HG03565 (cell line): ENCODE data around the gene WRAP73.
"Not testable (repeated sequence)": the region's sequence is repeated elsewhere in the genome, so short reads cannot be mapped to it uniquely, and the experiment has no call there.

ENCODE experiments used
- ATAC-seq: cut with Tn5 transposase; IDR thresholded peaks from one replicate; pipeline ENCODE4 v1.9.1; 2021; ENCODE audit warnings: mild to moderate bottlenecking, moderate library complexity; ENCODE audit not compliant: unreplicated experiment

WRAP73 gene

DNA sequence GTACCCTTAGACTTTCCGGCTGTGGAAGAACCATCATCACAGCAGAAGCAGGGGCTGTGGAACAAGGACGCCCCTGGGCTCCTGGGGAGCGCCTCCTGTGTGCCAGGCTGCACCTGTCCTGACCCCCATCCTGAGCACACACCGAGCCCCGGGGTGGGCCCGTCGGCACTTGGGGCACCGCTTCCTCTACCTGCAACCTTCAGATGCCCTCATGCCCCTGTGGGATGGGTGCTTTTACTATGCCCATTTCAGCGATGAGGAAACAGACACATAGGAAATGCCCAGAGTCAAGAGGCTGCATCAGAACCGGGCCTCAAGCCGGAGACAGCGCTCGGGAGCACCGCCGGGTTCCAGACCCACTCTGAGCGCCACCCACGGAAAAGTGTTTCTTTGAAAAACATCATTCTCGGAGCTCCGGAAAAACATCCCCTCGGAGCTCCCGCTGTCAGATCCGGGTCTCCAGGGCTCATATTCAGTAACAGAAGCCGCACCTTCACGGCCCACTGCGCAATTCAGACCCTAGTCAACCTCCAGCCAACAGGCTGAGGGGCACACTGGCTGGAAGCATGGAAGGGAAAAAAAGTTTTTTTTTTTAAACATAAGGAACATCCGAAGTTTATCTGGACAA is 17.1 kb downstream of the WRAP73 start:
- no peak for ATAC-seq

DNA sequence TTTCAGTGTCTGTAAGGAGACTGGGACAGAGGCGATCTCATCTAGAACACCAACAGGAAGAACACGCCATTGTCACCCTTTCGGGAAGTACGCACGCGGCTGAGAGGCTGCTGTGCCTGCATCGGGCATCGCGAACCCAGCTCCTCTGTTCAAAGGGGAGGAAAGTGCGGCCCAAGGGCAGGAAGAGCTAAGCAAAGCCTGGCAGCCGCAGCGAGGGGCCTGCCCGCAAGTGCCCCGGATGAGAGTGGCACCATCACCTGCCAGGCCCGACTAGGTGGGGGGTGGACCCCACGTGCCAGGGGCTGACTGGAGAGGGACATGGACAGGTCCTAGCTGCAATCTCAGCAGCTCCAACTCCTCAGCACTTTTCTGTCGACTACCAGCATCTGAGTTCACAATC is 17.6 kb downstream of the WRAP73 start:
- ATAC-seq = no peak

DNA sequence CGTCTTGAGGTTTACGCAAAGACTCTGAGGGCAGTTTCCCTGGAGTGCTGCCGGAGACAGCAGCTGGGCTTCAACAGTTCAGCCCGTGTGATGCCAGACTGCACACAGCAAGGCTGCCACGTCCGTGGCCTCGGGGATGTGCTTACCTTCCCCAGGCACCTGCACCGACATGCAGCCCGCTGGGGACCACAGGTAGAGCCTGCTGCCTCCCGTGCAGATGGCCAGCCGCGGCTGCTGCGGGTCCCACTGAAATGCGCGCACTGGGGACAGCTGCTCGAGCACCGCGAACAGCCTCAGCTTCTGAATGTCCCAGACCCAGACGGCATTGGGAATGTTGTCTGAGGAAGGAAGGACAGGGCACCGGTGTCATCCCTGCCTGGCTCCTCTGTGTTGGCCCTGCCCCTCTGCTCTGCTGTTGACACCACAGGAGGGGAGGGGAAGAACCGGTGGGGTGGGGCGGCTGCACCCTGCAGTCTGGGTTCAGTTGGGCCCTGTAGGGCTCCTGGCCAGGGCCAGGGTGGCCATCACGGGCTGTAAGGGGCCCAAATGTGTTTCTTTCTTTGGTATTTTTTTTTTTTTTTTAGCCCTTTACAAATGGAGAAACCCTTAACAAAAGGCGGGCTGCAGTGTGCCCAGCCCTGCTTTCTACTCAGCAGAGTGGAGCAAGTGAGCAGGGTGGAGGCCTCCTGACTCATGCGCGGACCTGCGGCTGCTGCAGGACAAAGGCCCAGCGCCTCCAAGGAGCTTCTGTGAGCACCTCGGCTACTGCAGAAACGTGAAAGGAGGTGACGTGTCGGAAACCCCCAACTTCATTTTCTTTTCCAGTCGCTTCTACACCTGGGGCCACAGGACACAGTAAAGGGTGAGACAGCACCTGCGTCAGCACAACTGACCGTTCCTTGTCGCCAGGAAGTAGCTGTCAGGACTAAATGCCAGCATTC is 18.3 kb downstream of the WRAP73 start:
- no peak for ATAC-seq

DNA sequence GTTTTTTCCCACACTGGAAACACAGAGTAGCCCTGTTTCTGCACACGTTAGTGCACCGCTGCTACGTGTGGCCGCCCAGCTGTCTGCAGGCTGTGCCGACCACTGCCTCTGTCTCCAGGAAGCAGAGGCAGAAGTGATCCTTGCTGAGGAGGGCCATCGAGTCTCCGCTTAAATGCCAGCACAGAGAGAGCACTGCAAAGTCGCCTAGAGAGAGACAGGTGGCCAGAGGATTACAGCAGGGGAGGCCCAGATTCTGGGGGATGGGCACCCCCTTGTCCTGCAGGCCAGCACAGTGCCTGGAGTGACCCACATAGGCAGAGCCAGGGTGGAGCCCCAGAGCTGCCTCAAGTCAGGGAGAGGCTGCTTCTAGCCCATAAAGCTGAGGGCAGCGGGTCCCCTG is 19.0 kb downstream of the WRAP73 start:
- ATAC-seq = no peak

DNA sequence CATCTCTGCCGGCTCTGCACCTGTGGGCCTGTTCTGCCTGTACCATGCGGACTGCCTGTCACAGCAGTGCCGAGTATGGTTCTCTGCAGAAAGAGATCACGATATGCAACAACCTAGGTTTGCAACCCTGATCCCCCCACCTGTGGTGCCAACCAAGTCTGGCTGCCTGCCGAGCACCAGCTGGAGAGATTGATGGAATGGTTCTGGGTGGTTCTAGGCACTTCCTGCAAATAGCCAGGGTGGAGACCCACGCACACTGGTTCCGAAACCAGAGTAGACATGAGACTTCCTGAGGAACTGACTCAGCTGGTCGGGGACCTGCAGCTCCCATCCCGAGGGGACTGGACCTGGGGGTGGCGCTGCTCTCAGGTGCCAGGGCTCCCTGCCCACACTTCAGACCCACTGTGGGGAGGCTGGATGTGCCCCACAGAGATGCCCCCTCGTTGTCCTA is 19.7 kb downstream of the WRAP73 start:
- no peak for ATAC-seq

DNA sequence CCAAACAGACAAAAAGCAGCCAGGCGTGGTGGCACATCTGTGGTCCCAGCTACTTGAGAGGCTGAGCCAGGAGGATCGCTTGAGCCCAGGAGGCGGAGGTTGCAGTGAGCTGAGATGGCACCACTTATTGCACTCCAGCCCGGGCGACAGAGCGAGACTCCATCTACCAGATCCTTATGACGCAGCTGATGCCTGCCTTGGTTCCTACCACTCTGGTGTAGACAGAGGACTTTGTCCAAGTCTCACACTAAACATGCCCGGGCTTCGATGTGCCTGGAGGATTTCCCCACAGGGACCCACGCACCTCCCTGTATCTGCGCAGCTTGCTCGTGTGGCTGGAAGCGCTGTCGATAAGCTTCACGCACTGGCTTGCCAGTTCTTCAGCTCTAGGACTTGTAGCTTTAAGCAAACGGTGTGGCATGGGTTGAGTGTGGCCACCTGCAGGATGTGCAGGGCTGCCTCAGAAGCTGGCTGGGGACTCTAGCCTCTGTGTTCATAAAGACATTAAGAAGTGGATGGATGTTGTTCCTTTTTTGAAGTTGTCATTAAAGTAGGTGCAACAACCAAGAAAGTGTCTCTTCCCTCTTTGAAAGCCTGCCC is 20.2 kb downstream of the WRAP73 start:
- no peak for ATAC-seq

DNA sequence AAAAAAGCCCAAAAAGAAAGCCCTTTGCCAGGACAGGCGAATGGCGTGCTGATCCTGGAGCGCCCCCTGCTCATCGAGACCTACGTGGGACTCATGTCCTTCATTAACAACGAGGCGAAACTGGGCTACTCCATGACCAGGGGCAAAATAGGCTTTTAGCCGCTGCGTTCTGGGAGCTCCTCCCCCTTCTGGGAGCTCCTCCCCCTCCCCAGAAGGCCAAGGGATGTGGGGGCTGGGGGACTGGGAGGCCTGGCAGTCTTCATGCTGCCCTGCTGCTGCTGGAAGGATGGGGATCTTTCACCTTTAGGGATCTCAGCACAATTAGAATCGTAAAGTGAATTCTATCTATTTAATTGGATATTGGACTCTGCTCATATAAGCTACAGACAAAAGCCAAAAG is 21.5 kb downstream of the WRAP73 start:
- ATAC-seq = no peak

DNA sequence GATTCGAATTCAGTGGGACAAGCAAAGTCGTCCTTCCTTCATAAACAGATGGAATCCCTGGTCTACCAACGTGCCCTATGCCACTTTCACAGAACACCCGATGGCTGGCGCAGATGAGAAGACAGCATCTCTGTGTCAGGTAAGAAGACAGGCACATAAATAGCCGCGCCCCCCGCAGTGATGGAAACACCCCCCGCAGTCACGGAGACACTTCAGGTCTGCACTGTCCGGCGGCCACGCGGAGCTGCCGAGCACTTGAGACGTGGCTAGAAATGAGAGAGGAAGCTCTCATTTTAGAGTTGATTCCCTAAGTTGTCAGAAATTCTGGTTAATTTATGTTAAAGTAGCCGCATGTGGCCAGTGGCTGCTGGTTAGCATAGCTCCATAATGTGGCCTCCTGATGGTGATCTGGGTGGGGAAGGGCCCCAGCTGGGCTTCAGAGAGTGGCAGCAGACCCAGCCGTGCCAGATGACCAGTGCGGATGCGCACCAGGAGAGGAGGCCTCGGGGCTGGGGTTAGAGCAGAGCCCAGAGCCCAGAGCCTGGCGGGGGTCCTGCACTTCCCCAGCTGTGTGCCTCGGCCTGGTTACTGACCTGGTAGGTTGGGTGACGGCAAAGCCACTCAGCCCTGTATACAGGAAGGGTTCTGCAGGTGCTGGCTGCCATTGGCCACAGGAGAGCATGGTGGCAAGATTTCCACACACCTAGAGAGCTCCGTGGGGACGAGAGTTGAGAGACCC is 22.2 kb downstream of the WRAP73 start:
- no peak for ATAC-seq

DNA sequence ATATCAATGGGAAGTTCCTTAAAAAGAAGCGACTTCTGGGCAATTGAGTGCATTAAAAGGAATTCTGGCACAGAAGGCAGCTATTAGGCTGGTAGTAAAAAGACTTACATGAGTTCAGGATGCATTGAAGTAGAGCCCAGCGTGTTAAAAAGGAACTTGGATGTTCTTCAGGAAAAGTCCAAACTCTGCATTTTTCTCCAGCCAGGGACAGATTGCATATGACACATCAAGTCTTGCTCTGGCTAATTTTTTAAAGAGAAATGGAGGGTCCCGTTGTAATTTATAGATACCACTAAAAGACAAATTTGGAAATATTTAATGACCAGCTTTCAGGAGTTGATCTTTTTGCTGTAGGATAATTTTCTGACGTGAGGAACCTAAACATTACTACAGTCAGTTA is 23.9 kb downstream of the WRAP73 start:
- ATAC-seq = no peak

DNA sequence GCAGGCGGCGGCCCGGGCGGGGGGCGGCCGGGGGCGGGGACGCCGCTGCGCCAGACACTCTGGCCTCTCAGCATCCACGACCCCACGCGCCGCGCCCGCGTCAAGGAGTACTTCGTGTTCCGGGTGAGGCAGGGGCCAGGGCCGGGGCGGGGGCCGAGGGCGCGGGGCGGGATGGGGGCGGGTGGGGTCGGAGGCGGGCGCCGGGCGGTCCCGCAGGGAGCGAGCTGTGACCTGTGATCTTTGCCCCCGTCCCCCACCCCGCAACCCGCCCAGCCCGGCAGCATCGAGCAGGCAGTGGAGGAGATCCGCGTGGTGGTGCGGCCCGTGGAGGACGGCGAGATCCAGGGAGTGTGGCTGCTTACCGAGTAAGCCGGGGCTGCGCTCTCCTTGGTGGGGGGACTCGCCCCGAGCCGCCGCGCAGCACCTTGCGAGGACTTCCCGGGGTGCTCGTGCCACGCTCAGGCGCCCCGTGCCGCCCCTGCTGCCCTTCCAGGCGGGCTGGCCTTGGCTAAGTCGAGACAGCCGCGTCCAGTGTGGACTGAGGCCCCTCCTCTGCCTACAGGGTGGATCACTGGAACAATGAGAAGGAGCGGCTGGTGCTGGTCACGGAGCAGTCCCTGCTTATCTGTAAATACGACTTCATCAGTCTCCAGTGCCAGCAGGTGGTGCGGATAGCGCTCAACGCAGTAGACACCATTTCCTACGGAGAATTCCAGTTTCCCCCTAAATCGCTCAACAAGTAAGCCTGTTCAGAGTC is 24.6 kb downstream of the WRAP73 start:
- no peak for ATAC-seq

DNA sequence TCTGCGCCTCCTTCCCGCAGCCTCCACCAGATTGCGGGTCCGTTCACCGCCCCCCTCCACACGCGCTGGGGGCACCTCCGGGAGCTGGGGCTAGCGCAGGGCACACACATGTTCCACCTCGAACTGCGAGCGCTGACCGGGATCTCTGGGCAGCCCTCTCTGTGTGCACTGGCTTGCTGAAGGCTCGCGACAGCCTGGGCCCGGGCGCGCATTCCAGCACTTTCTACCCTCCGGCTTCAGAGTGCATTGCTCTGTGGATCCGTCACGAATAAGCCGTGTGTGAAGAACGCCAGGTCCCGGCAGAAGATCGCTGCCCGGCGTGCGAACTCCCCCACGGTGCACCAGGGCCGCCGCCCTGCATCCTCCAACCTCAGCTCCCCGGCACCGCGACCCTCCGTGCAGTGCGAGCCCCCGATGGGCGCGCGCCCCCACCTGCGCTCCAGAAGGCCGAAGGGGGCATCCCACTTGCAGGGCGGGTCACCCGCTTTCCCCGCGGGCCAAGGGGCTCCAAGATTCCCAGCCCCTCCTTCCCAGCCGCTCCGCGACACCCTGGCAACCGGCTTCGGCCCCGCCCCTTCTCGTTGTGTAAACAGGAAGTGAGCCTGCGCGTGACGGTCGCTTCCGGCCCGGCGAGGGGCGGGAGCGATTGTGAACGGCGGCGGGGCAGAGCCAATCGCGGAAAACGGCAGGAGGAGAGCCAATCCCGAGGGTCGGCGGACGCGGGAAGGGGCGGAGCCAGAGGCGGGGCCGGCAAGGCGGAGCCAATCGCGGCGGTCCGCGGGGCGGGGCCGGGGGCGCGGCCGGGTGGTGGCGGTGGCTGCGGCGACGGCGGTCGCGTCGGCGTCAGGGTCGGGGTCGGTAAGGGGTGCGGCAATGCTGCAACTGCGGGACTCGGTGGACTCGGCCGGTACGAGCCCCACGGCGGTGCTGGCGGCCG is 25.4 kb downstream of the WRAP73 start, which contains the start of gene TPRG1L:
TPRG1L (plus strand) TSS at position 816 of the 937 bp plus-strand sequence; CDS start at position 874, 58 bp downstream.
- ATAC-seq = peak; percentile 92

DNA sequence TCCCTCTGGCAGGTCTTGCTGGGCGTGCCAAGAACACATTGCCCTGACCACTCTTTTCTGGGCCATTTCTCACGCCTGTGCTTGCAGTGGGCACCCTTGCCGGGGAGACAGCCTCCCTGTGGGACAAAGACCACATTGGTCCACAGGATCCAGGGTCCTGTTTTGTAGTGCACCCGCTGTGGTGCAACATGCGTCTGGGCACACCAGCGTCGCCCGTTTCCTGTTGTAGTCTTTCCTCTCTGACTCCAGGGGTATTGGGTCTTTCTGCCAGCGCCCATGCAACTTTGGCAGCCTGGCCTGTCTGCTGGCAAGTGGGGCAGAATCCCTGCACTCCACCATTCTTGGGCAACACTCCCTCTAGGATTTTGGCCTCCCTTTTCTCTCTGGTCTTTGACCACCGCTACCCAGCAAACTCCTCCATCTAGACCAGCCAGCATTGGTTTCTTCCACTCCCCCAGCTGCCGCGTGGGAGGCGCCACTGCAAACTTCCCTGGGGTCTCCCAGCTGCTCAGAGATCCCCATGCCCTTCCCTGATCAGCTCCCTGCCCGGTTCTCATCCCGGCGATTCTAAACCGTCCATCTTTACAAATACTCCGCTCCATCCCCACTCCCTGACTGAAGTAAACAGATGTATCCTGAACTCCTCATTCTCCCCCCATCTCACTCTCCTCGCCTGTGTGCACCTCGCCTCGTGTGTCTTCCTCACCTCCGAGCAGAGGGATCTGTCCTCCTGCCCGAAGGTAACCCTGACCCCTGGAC is 26.3 kb downstream of the WRAP73 start:
- ATAC-seq = no peak

DNA sequence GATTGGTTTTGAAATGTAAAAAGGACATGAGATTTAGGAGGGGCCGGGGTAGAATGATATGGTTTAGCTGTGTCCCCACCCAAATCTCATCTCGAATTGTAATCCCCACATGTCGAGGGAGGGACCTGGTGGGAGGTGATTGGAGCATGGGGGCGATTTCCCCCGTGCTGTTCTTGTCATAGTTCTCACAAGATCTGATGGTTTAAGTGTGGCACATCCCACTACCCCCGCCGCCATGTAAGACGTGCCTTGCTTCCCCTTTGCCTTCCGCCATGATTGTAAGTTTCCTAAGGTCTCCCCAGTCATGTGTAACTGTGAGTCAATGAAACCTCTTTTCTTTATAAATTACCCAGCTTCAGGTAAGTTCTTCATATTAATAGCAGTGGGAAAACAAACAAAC is 27.8 kb downstream of the WRAP73 start:
- not testable (repeated sequence) for ATAC-seq

DNA sequence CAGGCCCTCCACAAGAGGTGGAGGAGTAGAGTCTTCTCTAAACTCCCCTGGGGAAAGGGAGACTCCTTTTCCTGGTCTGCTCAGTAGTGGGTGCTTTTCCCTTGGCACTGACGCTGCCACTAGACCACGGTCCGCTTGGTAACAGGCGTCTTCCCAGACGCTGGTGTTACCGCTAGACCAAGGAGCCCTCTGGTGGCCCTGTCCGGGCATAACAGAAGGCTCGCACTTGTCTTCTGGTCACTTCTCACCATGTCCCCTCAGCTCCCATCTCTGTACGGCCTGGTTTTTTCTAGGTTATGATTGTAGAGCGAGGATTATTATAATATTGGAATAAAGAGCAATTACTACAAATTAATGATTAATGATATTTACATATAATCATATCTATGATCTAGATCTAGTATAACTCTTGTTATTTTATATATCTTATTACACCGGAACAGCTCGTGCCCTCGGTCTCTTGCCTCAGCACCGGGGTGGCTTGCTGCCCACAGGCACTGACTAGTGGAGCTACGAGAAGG is 28.7 kb downstream of the WRAP73 start:
- not testable (repeated sequence) for ATAC-seq

DNA sequence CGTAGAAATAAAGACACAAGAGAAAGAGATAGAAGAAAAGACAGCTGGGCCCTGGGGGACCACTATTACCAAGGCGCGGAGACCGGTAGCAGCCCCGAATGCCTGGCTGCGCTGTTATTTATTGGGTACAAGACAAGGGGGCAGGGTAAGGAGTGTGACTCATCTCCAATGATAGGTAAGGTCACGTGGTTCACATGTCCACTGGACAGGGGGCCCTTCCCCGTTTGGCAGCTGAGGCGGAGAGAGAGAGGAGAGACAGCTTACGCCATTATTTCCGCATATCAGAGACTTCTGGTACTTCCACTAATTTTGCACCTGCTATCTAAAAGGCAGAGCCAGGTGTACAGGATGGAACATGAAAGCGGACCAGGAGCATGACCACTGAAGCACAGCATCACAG is 29.2 kb downstream of the WRAP73 start:
- ATAC-seq = no peak

DNA sequence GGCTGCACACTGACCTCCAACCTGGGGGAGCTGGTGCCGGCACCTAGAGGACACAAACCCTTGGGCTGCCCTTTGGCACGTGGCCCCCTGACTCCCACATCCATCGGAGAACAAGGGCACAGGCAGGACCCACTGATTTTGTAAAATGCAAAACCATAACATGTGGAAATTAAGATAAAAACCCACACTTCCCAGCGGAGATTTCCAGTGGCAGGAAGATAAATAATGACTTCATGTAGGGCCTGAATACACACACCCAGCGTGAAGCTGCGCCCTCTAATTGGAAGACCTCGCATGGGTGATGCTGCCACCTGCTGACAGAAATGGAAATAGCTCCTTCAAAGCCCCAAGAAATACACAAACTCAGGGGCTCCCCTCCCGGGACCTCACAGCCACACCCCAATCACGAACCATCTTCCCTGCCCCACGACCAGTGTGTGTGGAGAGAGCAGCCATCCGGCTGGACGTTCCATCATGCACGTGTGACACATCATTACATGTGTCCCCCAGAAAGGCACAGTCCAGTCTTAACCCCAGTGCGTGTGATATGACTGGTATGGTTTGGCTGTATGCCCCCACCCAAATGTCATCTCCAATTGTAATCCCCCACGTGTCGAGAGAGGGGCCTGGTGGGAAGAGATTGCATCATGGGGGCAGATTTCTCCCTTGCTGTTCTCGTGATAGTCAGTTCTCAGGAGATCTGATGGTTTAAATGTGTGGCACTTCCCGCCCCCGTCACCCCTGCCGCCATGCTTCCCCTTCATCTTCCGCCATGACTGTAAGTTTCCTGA is 30.8 kb downstream of the WRAP73 start:
- ATAC-seq = no peak

DNA sequence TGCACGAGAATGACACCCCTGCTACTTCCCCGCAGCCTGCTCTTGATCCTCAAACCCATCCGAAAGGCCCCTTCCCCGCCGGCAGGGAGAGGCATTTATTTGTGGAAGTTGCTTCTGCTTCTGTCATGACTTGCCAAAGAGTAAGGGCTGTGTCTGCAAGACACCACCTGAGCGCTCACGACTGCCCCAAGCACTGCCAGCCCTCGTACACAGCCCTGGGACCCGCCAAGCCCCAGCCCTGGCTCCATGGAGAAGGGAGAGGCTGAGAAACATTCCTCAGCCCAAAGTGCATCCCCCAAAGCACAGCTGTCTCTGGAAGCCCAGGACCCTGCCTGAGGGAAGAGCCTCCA is 31.4 kb downstream of the WRAP73 start:
- no peak for ATAC-seq
